GM12878 (cell line): ENCODE measurements around the gene JMJD7.

ENCODE experiments used
- KDM1A ChIP-seq: fragments of 200-600 bp; sonication (generic); IDR thresholded peaks from 2 replicates; pipeline ENCODE4 v1.6.1; 2016; ENCODE audit warnings: borderline replicate concordance
- MXI1 ChIP-seq: fragments of 150-350 bp; IDR thresholded peaks from 2 replicates; pipeline ENCODE4 v1.6.1; 2011; ENCODE audit warnings: low read depth, mild to moderate bottlenecking, inconsistent platforms, low read length, improper control_type of control experiment
- NFYA ChIP-seq: IDR thresholded peaks from 2 replicates; pipeline ENCODE4 v1.6.1; 2011; ENCODE audit warnings: low read depth, mild to moderate bottlenecking, low read length, improper control_type of control experiment, borderline replicate concordance
- SIN3A ChIP-seq: IDR thresholded peaks from 2 replicates; pipeline ENCODE4 v1.6.1; 2012; ENCODE audit warnings: low read depth, low read length, improper control_type of control experiment
- SMC3 ChIP-seq: IDR thresholded peaks from 2 replicates; pipeline ENCODE4 v1.6.1; 2011; ENCODE audit warnings: low read length, improper control_type of control experiment, borderline replicate concordance
- TF ChIP-seq, protein P1 (sequence below), 3 experiments: IDR thresholded peaks in 2 of 3; conservative IDR thresholded peaks in 1 of 3; 2 replicates each; pipeline ENCODE4 v1.5.1; 2011; ENCODE audit warnings: low read depth in 3 of 3, low read length in 3 of 3, mild to moderate bottlenecking in 3 of 3, control low read depth in 2 of 3, moderate library complexity in 2 of 3, inconsistent platforms in 1 of 3, mixed read lengths in 1 of 3; ENCODE audit not compliant: control insufficient read depth in 2 of 3, insufficient read depth in 1 of 3; ENCODE audit errors: extremely low read depth in 1 of 3
- TF ChIP-seq, protein P2 (sequence below): fragments of 450-650 bp; formaldehyde crosslinking; IDR thresholded peaks from 2 replicates; pipeline ENCODE4 v1.5.0; 2022; ENCODE audit warnings: mild to moderate bottlenecking, missing genetic modification characterization

DNA sequence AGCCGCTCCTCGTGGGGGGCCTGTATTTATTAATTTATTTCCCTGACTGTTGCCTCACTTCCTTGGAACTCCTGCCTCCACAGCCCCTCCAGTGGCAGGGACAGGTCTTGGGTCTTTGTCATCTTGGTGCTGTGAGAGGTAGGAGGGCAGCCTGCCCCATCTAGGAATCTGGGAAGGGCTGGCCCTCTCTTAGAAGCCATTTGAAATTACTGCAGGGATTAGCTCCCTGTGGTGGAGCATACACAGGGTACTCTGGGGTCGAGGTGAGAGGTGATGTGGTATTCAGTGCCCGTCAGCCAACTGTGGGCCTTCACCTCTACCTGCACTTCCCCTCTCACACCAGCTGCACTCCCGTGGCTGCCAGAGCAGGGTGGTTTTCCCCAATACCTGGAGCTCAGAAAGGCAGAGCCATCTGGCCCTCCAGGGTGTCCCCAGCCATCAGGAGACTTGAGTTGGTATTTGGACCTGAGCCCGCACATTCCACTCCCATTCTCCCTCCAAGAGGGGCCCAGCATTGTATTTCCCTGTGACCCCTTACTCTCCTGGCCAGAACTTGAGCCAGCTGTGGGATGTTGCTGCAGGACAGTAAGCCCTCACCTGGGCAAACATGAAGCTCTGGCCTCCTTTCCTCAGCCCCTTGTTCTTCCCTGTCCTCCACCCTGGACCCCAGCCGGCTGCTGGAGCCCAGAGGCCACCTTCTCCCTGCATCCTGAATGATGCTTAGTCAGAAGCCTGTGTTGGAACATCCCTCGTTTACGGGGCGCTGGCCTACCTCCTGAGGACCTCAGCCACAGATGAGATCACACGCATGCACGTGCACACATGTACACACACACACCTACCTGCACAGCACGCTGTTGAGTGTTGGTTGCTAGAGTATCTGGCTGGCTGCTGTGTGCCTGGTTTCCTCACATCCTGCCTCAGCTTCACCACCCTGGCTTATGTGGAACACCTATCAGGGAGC lies 2.0 kb upstream of the JMJD7 start:
- TF ChIP-seq NFYA: no peak
- TF ChIP-seq KDM1A: no peak
- no peak for TF ChIP-seq SIN3A
- TF ChIP-seq, protein P1, sequence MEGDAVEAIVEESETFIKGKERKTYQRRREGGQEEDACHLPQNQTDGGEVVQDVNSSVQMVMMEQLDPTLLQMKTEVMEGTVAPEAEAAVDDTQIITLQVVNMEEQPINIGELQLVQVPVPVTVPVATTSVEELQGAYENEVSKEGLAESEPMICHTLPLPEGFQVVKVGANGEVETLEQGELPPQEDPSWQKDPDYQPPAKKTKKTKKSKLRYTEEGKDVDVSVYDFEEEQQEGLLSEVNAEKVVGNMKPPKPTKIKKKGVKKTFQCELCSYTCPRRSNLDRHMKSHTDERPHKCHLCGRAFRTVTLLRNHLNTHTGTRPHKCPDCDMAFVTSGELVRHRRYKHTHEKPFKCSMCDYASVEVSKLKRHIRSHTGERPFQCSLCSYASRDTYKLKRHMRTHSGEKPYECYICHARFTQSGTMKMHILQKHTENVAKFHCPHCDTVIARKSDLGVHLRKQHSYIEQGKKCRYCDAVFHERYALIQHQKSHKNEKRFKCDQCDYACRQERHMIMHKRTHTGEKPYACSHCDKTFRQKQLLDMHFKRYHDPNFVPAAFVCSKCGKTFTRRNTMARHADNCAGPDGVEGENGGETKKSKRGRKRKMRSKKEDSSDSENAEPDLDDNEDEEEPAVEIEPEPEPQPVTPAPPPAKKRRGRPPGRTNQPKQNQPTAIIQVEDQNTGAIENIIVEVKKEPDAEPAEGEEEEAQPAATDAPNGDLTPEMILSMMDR (IDR thresholded peaks at IDR 0.05 in 2 of 3, conservative IDR thresholded peaks at IDR 0.05 in 1 of 3; ENCODE audit: control insufficient read depth in 2 of 3, extremely low read depth in 1 of 3, insufficient read depth in 1 of 3, low read depth in 3 of 3, low read length in 3 of 3): no peak
- TF ChIP-seq SMC3: no peak
- TF ChIP-seq, protein P2, sequence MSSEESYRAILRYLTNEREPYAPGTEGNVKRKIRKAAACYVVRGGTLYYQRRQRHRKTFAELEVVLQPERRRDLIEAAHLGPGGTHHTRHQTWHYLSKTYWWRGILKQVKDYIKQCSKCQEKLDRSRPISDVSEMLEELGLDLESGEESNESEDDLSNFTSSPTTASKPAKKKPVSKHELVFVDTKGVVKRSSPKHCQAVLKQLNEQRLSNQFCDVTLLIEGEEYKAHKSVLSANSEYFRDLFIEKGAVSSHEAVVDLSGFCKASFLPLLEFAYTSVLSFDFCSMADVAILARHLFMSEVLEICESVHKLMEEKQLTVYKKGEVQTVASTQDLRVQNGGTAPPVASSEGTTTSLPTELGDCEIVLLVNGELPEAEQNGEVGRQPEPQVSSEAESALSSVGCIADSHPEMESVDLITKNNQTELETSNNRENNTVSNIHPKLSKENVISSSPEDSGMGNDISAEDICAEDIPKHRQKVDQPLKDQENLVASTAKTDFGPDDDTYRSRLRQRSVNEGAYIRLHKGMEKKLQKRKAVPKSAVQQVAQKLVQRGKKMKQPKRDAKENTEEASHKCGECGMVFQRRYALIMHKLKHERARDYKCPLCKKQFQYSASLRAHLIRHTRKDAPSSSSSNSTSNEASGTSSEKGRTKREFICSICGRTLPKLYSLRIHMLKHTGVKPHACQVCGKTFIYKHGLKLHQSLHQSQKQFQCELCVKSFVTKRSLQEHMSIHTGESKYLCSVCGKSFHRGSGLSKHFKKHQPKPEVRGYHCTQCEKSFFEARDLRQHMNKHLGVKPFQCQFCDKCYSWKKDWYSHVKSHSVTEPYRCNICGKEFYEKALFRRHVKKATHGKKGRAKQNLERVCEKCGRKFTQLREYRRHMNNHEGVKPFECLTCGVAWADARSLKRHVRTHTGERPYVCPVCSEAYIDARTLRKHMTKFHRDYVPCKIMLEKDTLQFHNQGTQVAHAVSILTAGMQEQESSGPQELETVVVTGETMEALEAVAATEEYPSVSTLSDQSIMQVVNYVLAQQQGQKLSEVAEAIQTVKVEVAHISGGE (CRISPR knock-in tag): no peak
- TF ChIP-seq MXI1: no peak
